ENCODE data around the gene WDR3. TPM values are rescaled to one million over a fixed set of nuclear protein-coding genes. Genes with fewer than 3 reads are reported as not detected.

WDR3 gene
- total RNA-seq = 16.8 TPM
- long read RNA-seq, full-length matches to known transcripts = 31 of 40 reads
- long read RNA-seq, partial matches to known transcripts = 2 of 40 reads
- long read RNA-seq, other reads (novel, unspliced or antisense) = 7 of 40 reads

DNA sequence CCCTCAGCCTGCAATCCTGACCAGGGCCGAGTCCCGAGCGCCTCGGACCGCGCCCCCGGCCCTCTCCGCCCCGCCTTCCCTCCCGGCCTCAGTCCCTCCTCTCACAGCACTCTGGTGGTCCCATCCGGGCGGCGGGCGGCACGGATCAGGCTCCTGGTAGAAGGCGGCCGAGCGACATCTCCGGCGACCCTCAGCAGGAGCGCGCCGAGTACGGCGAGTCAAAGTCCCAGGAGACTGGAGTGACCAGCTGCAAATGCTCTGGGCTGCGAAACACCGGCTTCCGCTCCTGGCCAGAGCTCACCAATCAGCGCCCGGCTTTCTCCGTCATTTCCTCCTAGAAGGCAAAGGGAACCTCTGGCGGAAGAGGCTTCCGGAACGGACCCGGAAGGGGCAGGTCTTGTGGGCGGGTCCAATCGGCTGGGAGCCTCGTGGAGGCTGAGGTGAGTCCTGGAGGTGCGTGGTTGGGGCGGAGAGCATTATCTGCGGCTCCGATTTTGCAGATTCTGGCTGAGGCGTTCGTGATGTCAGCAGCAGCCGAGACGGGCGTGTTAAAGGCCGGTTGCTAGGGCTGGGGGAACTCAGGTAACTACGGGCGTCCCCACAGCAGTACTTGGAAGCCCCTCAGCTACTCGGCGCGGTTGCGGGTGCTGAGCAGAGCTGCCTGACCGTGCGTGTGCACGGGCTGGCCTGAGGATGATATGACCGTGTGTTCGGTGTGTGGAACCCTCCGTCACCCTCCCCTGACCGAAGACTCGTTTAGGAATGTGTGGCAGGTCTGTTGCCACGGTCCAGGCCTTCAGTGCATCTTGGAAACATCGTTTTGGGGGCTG is at the start of gene WDR3, which contains the start of gene GDAP2:
Gene WDR3, plus strand, starts transcription at position 397 of the 830 bp plus-strand sequence. CDS start 3,581 bp downstream, outside the sequence.
Gene GDAP2, minus strand, starts transcription at position 279 of the 830 bp plus-strand sequence. CDS start 9,264 bp downstream, outside the sequence.
- H3K27ac ChIP-seq = peak within 1 kb of the TSS; percentile 90
- H3K36me3 ChIP-seq = peaks cover 3% of the 10 kb centered on the region
- H3K27me3 ChIP-seq = no peaks in the 10 kb centered on the region
- H3K9me3 ChIP-seq = no peaks in the 10 kb centered on the region
- H3K4me3 ChIP-seq = peak within 1 kb of the TSS; percentile 89
- ATAC-seq (peak; percentile 98), DNase-seq (peak; percentile 98)
- intact Hi-C loops (cut with DNase I) = no loop called here
- peaks cover 33% of the 10 kb centered on the region for H3K4me1 ChIP-seq
- TF ChIP-seq, protein P1, sequence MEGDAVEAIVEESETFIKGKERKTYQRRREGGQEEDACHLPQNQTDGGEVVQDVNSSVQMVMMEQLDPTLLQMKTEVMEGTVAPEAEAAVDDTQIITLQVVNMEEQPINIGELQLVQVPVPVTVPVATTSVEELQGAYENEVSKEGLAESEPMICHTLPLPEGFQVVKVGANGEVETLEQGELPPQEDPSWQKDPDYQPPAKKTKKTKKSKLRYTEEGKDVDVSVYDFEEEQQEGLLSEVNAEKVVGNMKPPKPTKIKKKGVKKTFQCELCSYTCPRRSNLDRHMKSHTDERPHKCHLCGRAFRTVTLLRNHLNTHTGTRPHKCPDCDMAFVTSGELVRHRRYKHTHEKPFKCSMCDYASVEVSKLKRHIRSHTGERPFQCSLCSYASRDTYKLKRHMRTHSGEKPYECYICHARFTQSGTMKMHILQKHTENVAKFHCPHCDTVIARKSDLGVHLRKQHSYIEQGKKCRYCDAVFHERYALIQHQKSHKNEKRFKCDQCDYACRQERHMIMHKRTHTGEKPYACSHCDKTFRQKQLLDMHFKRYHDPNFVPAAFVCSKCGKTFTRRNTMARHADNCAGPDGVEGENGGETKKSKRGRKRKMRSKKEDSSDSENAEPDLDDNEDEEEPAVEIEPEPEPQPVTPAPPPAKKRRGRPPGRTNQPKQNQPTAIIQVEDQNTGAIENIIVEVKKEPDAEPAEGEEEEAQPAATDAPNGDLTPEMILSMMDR (IDR thresholded peaks at IDR 0.05) = no peak

DNA sequence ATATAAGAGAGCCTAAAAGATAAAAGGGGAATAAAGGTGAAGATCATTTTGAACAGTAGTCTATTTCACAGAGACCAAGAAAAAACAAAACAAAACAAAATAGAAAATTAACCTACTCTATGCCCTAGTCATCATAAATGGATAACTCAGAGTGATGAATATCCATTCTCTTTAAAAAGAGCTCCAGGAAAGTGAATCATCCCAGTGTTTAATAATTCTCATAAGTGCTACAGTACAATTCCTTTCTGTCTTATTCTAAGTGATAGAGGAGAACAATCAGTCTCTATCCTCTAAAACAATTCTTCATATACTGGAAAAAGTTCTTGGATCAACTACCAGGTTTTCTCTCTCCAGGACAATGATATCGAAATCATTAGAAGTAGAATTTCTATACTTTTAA is 45.9 kb upstream of the WDR3 start:
- Histone ChIP-seq H3K27me3 (no peaks in the 10 kb centered on the region), H3K4me3 (no peak overlapping the region), H3K36me3 (peaks cover 57% of the 10 kb centered on the region), H3K9me3 (no peaks in the 10 kb centered on the region), H3K4me1 (no peaks in the 10 kb centered on the region), H3K27ac (no peak overlapping the region)
- no peak for ATAC-seq
- TF ChIP-seq, protein P1 (IDR thresholded peaks at IDR 0.05) = no peak
- DNase-seq = no peak
- intact Hi-C loops (cut with DNase I) = no loop called here

DNA sequence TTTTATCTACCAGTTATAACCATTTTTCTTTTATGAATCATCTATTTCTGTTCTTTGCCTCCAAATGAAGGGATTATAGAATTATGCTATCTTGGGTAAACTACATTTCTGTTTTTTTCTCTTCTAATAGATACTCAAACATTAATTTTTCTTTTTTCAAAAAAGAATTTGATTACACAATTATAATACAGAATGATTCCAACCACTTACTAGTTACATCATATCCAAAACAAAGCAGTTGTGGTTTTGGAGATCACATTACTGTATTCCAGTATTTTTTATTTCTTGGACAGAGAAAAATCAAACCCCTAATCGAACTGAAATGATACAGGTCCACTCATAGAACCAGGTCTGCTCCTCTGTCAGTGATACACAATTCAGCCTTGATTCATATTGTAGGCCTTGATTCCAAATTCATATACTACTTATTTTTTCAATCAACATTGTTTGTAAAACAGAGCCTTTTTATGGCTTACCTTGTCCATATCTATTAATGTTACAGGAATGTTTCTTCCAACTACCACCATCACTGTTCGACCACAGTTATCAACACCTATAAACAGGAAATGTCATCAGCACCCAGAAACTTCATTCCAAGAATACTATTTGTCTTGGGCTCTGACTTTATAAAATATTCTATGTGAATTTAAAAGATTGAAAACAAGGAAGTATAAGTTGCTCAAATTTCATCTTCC is 43.3 kb upstream of the WDR3 start:
- H3K36me3 ChIP-seq = peaks cover 33% of the 10 kb centered on the region
- no peak overlapping the region for H3K27ac ChIP-seq
- H3K9me3 ChIP-seq = no peaks in the 10 kb centered on the region
- DNase-seq = no peak
- TF ChIP-seq, protein P1 (IDR thresholded peaks at IDR 0.05) = no peak
- no peak overlapping the region for H3K4me3 ChIP-seq
- ATAC-seq = no peak
- intact Hi-C loops (cut with DNase I) = no loop called here
- no peaks in the 10 kb centered on the region for H3K4me1 ChIP-seq
- no peaks in the 10 kb centered on the region for H3K27me3 ChIP-seq

DNA sequence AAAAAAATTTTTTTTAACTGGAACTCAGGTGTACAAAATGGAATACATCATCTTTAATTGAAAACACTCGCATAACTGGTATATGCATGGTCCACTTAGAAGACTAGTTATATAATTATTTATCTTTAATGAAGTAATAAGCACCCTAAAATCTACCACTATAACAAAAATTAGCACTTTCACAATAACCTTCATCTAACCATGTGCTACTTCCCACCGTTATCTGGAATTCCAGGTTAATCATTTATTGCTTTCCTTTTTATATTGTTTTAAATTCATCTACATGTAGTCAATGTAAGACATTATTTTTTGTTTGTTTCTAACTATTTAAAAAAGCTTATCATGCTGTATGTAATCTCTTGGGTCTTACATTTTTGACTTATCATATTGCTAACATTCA is 39.1 kb upstream of the WDR3 start:
- TF ChIP-seq, protein P1 (IDR thresholded peaks at IDR 0.05) = no peak
- Histone ChIP-seq H3K4me1 (no peaks in the 10 kb centered on the region), H3K27me3 (no peaks in the 10 kb centered on the region), H3K36me3 (peaks cover 23% of the 10 kb centered on the region), H3K4me3 (no peak overlapping the region), H3K27ac (no peak overlapping the region), H3K9me3 (no peaks in the 10 kb centered on the region)
- ATAC-seq (no peak), DNase-seq (no peak)
- intact Hi-C loops (cut with DNase I) = no loop called here

DNA sequence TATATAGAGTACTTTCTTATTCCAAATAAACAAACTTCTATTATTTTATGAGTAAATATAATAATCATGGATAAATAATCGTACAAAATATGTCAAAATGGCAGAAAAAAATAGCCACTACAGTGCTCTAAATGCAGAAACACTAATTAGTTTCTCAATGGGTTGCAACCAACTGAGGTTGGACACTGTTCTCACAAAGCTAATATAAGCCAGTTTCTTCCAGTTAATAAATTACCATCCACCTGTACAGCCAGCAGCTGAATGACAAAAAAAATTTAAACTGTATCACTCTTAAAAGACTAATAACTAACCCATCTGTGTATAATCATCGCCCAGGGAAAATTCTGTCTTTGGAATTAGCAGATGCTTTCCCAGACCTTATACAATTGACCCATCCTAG is 37.0 kb upstream of the WDR3 start:
- no peaks in the 10 kb centered on the region for H3K27me3 ChIP-seq
- H3K9me3 ChIP-seq = no peaks in the 10 kb centered on the region
- intact Hi-C loops (cut with DNase I) = no loop called here
- H3K27ac ChIP-seq = no peak overlapping the region
- no peaks in the 10 kb centered on the region for H3K4me1 ChIP-seq
- no peak overlapping the region for H3K4me3 ChIP-seq
- TF ChIP-seq, protein P1 (IDR thresholded peaks at IDR 0.05) = no peak
- peaks cover 35% of the 10 kb centered on the region for H3K36me3 ChIP-seq
- ATAC-seq (no peak), DNase-seq (no peak)

Data from upper lobe of right lung (tissue), 1 donor.